HCT116 (cell line): ENCODE results near the gene TNFAIP3.

Experiments
- POLR2AphosphoS5 ChIP-seq: IDR thresholded peaks from 2 replicates; pipeline ENCODE4 v1.6.1; 2011; ENCODE audit warnings: mild to moderate bottlenecking, low read depth, low read length, moderate library complexity
- RAD21 ChIP-seq: IDR thresholded peaks from 2 replicates; pipeline ENCODE4 v1.6.1; 2012; ENCODE audit warnings: low read depth, mild to moderate bottlenecking
- ZFX ChIP-seq: fragments of 450-650 bp; IDR thresholded peaks from 2 replicates; pipeline ENCODE4 v1.6.1; 2017
- TF ChIP-seq, protein P1 (sequence below), 3 experiments: fragments of 200-600 bp in 1 of 3; sonication (generic) in 1 of 3; IDR thresholded peaks in 2 of 3; conservative IDR thresholded peaks in 1 of 3; 2 replicates each; pipeline ENCODE4 v1.5.1; 2012 to 2017; ENCODE audit warnings: low read depth in 2 of 3, low read length in 2 of 3, antibody characterized with exemption in 1 of 3, borderline replicate concordance in 1 of 3, control low read depth in 1 of 3, mild to moderate bottlenecking in 1 of 3, mixed read lengths in 1 of 3, mixed run types in 1 of 3, moderate library complexity in 1 of 3; ENCODE audit not compliant: insufficient read depth in 1 of 3

DNA sequence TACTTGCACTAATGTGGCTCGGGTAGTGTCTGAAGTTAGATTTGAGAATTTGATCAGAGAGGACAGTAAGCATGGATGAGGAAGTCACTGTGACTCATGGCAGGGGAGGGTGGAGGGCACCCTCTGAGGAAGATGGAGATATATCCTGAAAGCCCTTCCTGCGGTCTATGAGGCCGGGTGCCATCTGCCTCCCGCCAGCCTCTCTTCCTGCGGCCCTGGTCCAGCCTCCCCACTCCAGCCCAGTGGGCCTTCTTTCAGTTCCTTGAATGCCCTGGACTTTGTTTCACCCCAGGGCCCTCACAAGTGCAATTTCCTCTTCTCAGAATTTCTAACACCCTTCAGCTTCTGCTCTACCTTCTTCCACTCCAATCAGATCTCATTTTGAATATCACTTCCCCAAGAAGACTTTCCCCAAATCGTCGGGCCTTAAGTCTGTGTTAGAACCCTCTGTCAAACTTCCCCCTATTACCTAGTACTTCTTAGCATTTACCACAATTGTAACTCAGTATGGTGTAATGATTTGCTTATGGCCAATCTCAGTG lies 20.2 kb upstream of the TNFAIP3 start:
- TF ChIP-seq, protein P1, sequence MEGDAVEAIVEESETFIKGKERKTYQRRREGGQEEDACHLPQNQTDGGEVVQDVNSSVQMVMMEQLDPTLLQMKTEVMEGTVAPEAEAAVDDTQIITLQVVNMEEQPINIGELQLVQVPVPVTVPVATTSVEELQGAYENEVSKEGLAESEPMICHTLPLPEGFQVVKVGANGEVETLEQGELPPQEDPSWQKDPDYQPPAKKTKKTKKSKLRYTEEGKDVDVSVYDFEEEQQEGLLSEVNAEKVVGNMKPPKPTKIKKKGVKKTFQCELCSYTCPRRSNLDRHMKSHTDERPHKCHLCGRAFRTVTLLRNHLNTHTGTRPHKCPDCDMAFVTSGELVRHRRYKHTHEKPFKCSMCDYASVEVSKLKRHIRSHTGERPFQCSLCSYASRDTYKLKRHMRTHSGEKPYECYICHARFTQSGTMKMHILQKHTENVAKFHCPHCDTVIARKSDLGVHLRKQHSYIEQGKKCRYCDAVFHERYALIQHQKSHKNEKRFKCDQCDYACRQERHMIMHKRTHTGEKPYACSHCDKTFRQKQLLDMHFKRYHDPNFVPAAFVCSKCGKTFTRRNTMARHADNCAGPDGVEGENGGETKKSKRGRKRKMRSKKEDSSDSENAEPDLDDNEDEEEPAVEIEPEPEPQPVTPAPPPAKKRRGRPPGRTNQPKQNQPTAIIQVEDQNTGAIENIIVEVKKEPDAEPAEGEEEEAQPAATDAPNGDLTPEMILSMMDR (IDR thresholded peaks at IDR 0.05 in 2 of 3, conservative IDR thresholded peaks at IDR 0.05 in 1 of 3; ENCODE audit: borderline replicate concordance in 1 of 3, insufficient read depth in 1 of 3, low read depth in 2 of 3, low read length in 2 of 3), result no peak
- TF ChIP-seq POLR2AphosphoS5, result no peak
- no peak for TF ChIP-seq ZFX
- TF ChIP-seq RAD21, result no peak
